ENCODE measurements around the gene ZFP36L2. TPM values are rescaled to one million over a fixed set of nuclear protein-coding genes. Genes with fewer than 3 reads are reported as not detected.

Gene ZFP36L2
- total RNA-seq, 1 experiment from 2014 or later = 105 TPM

- H3K4me1 Mint-ChIP-seq = peaks cover 59 to 68% of the 10 kb centered on the region in 2 experiments
- no peak overlapping the region for H3K9ac ChIP-seq (ENCODE audit: extremely low read depth, insufficient read length, low read length)
Measured at GRCh38 chr2:43178055-43178598, 48.3 kb downstream of the ZFP36L2 start.

More at GRCh38 chr2:43178055-43178598, 48.3 kb downstream of the ZFP36L2 start:
- Histone ChIP-seq H3K79me1 (ENCODE audit: insufficient read depth, low read depth, low read length, poor library complexity, severe bottlenecking) (no peaks in the 10 kb centered on the region), H2BK12ac (ENCODE audit: insufficient read length, low read depth, low read length) (no peak overlapping the region), H3K18ac (ENCODE audit: insufficient read length, low read depth, low read length) (peak overlapping the region; percentile 35), H2AK5ac (ENCODE audit: insufficient read length, low read length) (no peak overlapping the region), H4K20me1 (ENCODE audit: control insufficient read depth, insufficient read depth, insufficient read length) (no peaks in the 10 kb centered on the region), H3K23me2 (ENCODE audit: insufficient read length, low read depth, low read length, poor library complexity, severe bottlenecking) (no peaks in the 10 kb centered on the region), H3K27me3 (ENCODE audit: insufficient read depth, low read length) (no peaks in the 10 kb centered on the region), H3K79me2 (ENCODE audit: insufficient read depth, low read length) (no peaks in the 10 kb centered on the region), H3K56ac (ENCODE audit: insufficient read length, low read depth, low read length) (no peak overlapping the region), H3K27ac (ENCODE audit: insufficient read length, low read depth, low read length) (peak overlapping the region; percentile 59), H2BK5ac (ENCODE audit: insufficient read length, low read length) (peak overlapping the region; percentile 9), H3K14ac (ENCODE audit: insufficient read depth, low read length) (0 out of 2 replicates have a peak overlapping the region, but pooled peaks have one; percentile 28), H3K4me1 (ENCODE audit: insufficient read depth, low read length) (peaks cover 16% of the 10 kb centered on the region), H2BK20ac (ENCODE audit: low read depth, low read length, poor library complexity, severe bottlenecking) (peak overlapping the region; percentile 12), H3T11ph (ENCODE audit: low read length) (no peak overlapping the region), H2BK15ac (ENCODE audit: low read depth, low read length) (no peak overlapping the region), H2BK120ac (ENCODE audit: low read depth, low read length, poor library complexity, severe bottlenecking) (no peak overlapping the region), H3K4ac (ENCODE audit: low read depth, low read length) (no peak overlapping the region), H4K5ac (ENCODE audit: insufficient read length, low read depth, low read length) (no peak overlapping the region), H4K8ac (replicated peaks; ENCODE audit: insufficient read length, low read depth, low read length) (no peak overlapping the region), H2AFZ (ENCODE audit: low read length) (no peak overlapping the region), H3K4me2 (ENCODE audit: insufficient read depth, insufficient read length, low read length) (no peak overlapping the region), H3K9me3 (ENCODE audit: control insufficient read depth, low read depth, low read length) (peaks cover 14% of the 10 kb centered on the region), H3K23ac (ENCODE audit: insufficient read length, low read depth, low read length) (no peak overlapping the region), H4K91ac (ENCODE audit: insufficient read length, low read depth, low read length) (no peak overlapping the region)
- no peak for DNase-seq
- Mint-ChIP-seq H3K9me3 (no peaks in the 10 kb centered on the region; a peak in 3 of 5 replicates), H3K27ac (peak overlapping the region; percentile 98 to 99 (median 99)), H3K27me3 (ENCODE audit: low read depth) (0 out of 2 replicates have a peak, but pooled peaks cover 1% of the 10 kb centered on the region), H3K4me3 (peak overlapping the region in 1 of 2 experiments; percentile 44; a peak in 1 of 5 replicates), H3K36me3 (ENCODE audit: insufficient read depth in 1 of 3, low read depth in 3 of 3) (no peaks in the 10 kb centered on the region)
- no peak for TF ChIP-seq CTCF (conservative IDR thresholded peaks at IDR 0.05)
- WGBS (ENCODE audit: extremely low coverage, insufficient read length, low lambda C conversion rate) = no CpG with 5 or more reads among the region's 7 CpGs
